Mammary epithelial cell (primary cell): ENCODE measurements around the gene ST3GAL6.

Experiments
- EZH2 ChIP-seq: IDR thresholded peaks from 2 replicates; pipeline ENCODE4 v1.6.1; 2012; ENCODE audit warnings: low read length, inconsistent platforms, borderline replicate concordance
- TF ChIP-seq, protein P1 (sequence below), 2 donors: IDR thresholded peaks in 1 of 2; conservative IDR thresholded peaks in 1 of 2; 2 replicates each; pipeline ENCODE4 v1.5.1; 2011 to 2012; ENCODE audit warnings: inconsistent platforms in 2 of 2, low read length in 2 of 2, mild to moderate bottlenecking in 2 of 2, control low read depth in 1 of 2, low read depth in 1 of 2; ENCODE audit not compliant: insufficient read depth in 1 of 2; ENCODE audit errors: extremely low read depth in 1 of 2

DNA sequence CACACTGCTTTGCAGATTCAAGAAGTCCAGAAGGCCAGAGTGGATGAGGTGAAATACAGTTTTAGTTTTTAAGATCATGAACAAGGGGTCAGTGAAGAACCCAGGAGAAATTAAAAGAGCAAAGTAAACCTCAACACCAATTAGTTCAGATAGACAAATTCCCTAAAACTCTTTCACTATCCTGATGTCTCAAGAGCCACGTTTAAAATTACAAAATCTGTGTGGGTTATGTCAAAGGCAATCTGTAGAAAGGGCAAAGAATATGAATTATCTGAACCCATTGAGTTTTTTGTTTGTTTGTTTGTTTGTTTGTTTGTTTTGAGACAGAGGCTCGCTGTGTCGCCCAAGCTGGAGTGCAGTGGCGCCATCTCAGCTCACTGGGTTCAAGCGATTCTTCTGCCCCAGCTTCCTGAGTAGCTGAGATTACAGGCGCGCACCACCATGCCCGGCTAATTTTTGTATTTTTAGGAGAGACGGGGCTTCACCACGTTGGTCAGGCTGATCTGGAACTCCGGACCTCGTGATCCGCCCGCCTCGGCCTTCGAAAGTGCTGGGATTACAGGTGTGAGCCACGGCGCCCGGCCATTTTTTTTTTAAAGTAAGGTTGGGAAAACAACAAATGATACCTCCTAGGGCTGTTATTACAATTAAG lies 32.1 kb upstream of the ST3GAL6 start:
- TF ChIP-seq, protein P1, sequence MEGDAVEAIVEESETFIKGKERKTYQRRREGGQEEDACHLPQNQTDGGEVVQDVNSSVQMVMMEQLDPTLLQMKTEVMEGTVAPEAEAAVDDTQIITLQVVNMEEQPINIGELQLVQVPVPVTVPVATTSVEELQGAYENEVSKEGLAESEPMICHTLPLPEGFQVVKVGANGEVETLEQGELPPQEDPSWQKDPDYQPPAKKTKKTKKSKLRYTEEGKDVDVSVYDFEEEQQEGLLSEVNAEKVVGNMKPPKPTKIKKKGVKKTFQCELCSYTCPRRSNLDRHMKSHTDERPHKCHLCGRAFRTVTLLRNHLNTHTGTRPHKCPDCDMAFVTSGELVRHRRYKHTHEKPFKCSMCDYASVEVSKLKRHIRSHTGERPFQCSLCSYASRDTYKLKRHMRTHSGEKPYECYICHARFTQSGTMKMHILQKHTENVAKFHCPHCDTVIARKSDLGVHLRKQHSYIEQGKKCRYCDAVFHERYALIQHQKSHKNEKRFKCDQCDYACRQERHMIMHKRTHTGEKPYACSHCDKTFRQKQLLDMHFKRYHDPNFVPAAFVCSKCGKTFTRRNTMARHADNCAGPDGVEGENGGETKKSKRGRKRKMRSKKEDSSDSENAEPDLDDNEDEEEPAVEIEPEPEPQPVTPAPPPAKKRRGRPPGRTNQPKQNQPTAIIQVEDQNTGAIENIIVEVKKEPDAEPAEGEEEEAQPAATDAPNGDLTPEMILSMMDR (conservative IDR thresholded peaks at IDR 0.05 in 1 of 2, IDR thresholded peaks at IDR 0.05 in 1 of 2; ENCODE audit: extremely low read depth in 1 of 2, insufficient read depth in 1 of 2, low read depth in 1 of 2, low read length in 2 of 2) = no peak
- TF ChIP-seq EZH2 = no peak
